GM12872 (cell line): ENCODE data around the gene SLIT2.

Source experiments
- TF ChIP-seq, protein P1 (sequence below): IDR thresholded peaks from 3 replicates; pipeline ENCODE4 v1.5.1; 2011; ENCODE audit warnings: low read depth, mild to moderate bottlenecking, low read length, moderate library complexity; ENCODE audit not compliant: insufficient read depth

SLIT2 gene

DNA sequence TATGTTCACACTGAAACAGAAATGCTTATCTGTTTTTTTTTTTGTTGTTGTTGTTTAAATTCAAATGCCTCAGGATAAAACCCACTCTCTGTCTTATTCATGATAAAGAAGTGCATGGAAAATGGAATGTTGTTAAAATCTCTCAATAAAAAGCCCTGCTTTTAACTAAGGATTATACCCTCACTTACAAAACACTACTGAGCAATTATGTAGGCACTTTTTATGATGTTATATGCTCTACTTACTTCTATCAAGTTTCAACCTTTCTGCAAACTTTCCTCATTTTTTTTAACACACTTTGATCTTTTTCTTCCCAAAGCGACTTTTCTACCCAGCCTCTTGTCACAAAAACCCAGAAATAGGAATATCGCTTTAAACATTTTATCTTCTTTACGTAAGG is 26.5 kb downstream of the SLIT2 start:
- TF ChIP-seq, protein P1, sequence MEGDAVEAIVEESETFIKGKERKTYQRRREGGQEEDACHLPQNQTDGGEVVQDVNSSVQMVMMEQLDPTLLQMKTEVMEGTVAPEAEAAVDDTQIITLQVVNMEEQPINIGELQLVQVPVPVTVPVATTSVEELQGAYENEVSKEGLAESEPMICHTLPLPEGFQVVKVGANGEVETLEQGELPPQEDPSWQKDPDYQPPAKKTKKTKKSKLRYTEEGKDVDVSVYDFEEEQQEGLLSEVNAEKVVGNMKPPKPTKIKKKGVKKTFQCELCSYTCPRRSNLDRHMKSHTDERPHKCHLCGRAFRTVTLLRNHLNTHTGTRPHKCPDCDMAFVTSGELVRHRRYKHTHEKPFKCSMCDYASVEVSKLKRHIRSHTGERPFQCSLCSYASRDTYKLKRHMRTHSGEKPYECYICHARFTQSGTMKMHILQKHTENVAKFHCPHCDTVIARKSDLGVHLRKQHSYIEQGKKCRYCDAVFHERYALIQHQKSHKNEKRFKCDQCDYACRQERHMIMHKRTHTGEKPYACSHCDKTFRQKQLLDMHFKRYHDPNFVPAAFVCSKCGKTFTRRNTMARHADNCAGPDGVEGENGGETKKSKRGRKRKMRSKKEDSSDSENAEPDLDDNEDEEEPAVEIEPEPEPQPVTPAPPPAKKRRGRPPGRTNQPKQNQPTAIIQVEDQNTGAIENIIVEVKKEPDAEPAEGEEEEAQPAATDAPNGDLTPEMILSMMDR, result no peak

DNA sequence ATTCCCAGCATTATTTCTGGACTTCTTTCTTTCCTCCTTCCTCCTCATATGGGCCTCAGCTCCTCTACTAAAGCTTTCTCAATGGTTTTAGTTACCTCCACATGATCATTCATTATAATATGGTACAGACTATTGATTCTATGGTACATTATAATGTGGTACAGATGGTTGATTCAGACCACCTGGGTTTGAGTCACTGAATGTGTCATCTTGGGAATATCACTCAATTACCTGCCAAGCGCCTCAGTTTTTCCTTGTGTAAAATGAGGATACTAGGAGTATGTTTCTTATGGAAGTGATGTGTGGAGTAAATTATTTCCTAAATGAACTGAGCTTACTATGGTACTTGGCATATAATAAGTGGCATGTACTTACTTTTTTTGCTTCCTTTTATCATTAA is 27.7 kb downstream of the SLIT2 start:
- TF ChIP-seq, protein P1, result no peak

DNA sequence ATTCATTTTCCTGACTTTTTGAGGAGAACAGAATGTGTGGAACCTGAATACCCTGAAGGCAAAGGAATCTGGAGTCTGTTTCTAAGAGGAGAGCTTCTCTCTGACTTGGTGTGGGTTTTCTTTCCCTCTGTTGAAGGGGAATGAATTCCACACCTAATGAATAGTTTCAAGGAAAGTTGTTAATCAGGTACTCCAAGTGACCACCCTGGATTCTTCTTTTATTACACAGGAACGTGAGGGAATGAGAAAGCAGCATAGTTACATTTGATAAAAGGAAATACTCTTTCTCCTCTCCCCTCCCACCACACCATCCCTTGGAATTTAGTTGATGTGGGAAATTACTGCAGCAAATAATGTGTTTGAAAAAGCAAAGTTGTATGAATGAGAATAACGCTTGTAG is 29.7 kb downstream of the SLIT2 start:
- TF ChIP-seq, protein P1, result no peak

DNA sequence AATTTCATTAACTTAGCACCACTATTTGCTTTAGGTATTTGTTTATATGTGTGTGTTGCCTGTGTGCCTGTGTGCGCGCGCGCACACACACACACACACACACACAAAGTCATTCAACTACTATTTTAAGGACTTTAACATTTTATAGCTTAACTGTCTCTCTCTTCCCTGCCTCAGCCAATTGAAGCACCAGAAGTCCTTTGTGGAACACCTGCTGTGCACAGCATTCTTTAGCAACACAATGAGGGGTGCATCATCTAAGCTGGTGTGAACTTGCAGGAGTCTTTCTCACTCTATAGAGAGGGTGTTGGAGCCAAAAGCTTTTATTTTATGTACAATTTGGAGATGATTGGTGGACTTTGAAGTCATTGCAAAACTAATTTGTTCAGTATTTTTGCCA is 31.3 kb downstream of the SLIT2 start:
- TF ChIP-seq, protein P1, result no peak

DNA sequence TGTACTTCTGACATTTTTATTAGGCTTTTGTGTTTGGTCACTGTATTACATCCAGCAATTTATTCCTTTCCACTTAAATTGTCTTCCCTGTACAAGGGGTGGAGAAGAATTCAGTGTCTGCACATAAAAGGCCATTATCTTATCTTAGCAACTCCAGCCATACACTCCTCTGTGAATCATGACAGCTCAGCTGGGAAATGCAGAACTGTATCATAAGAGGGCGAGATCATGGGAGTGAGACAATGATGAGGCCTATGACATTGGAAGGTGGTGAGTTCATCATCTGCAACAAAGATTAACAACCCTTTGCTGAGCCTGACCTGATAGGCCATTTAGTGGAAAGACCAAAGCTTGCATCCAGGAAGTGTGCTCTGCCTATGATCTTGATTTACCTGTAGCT is 33.3 kb downstream of the SLIT2 start:
- TF ChIP-seq, protein P1, result no peak

DNA sequence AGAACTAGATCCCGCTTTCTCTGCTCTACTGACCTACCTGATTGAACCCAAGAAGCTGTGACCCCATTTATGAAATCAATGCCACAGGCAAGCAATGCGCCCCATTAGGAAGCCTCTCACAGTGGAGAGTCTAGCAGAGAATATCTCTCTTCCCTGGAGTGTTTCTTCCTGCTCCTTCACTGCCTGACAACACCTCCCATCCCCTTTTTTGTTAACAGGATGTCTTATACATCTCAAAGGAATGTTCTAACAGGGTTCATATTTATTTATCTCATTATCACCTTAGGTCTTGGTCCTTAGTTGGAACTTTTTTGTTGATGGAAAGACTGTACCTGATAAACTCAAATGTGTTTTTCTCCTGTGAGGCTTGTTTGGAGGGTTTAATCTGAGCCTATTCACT is 35.5 kb downstream of the SLIT2 start:
- TF ChIP-seq, protein P1, result no peak

DNA sequence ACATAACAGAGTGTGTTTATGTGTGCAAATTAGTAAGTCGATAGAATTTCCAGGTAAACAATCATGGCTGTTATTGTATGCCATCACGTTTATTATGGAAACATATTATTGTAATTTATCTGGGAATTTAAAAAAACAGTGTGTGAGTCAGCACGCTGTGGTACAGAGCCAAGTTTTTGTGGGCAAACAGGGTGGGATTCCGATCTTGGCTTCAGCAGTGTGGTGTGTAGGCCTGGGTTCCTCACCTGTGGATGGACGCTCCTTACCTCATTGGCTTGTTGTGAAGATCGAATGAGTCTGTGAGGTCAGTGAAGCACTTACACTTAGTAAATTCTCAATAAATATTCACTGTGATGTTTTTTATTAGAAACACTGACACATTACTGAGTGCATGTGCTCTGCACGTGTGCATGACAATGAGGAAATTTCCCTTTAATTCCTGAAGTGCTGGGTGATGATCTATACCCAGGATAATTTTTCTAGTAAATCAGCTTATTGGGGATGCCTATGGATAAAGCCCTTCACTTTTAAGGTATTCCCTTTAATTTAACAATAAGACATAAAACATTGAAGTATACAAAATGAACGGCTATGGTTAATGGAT is 36.4 kb downstream of the SLIT2 start:
- TF ChIP-seq, protein P1, result no peak
